SIG-M5 treated with dmso at 0.1 percent for 504 hours (cell line): Measurements from ENCODE around the gene DNAI4.
"Not testable (repeated sequence)": the region's sequence is repeated elsewhere in the genome, so short reads cannot be mapped to it uniquely, and the experiment has no call there.

Experiments used
- DNase-seq: peaks from one replicate; lab custom pipeline; 2025; ENCODE audit not compliant: unreplicated experiment; lab: John Stamatoyannopoulos, UW

Gene DNAI4

GRCh38 chr1:66929146-66929688, 4.6 kb upstream of the DNAI4 start:
- peak; percentile 27 for DNase-seq

- DNase-seq, result no peak
Measured at GRCh38 chr1:66927528-66927927, 2.9 kb upstream of the DNAI4 start.

DNA sequence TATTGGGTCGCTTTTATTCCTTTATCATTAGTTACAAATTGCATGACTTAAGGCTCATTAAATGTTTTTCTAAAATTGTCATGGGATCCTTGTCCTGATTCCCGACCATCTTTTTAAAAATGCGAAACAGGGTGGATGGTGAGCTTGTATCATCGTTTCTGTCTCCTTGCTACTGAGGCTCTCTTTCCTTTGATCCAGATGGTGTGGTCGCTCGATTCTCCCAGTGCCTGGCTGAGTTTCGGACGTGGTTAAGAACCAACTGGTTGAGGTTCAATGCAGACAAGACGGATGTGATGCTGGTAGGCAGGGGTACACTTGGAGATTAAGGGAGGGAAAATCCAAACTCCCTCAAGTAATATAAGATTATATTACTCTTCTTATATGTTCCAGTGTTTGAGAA, 1.3 kb upstream of the DNAI4 start:
- peak; percentile 2 for DNase-seq

DNA sequence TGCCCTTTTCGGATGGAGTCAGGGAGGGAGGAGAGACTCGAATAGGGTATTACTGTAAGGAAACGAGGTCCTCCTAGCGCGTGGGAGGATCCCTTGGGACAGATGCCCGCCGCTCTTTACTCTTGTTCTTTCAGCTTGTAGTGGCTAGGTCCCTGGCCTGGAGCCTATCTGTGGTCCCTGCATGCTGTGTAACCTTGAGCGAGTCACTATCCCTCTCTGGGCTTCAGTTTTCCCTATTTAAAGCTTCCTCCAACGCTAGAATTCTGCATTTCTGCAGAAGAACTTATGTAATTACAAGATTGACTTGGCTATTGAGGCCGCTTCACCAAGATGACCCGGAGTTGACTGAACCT, 878 bp upstream of the DNAI4 start:
- DNase-seq, result no peak

DNA sequence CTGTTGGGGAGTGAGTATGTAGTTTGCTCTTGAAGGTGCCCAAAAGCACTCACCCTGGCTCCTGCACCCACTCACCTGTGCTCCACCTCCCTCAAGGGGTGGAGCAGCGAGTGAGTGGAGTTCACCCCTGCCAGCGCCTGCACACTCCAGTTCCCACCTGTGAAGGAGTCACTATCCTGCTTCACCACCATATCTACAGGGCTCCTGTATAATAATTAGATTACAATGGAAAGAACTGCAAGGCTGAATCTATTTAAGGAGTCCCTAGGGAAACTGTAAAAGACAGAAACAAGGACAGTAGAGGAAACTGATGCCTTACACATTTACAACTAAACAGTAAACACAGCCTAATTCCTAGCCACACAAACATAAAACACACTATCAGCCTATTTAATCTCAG, 4.1 kb downstream of the DNAI4 start:
- no peak for DNase-seq

DNA sequence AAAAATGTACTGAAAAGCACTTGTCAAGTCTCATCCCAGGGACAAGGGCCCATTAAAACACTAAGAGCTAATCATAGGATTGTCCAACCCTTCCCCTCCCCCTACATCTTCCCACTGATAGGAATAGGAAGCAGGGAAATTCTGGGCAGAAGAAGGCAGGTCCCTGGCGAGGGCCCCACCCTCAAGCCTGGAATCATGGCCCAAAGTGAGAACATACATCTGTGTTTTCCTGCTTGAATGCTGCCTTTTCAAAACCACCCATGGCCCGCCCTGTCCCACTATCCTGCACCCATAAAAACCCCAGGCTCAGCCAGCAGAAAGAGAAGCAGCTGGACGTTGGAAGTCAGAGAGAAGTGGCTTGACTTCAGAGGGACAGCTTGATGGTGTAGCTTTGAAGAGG, 4.8 kb downstream of the DNAI4 start:
- DNase-seq, result no peak

GRCh38 chr1:66919063-66919462, 5.6 kb downstream of the DNAI4 start:
- no peak for DNase-seq

GRCh38 chr1:66917476-66917875, 7.2 kb downstream of the DNAI4 start:
- DNase-seq, result no peak

GRCh38 chr1:66916320-66916719, 8.3 kb downstream of the DNAI4 start:
- no peak for DNase-seq

GRCh38 chr1:66915203-66915602, 9.5 kb downstream of the DNAI4 start:
- DNase-seq, result not testable (repeated sequence)

DNA sequence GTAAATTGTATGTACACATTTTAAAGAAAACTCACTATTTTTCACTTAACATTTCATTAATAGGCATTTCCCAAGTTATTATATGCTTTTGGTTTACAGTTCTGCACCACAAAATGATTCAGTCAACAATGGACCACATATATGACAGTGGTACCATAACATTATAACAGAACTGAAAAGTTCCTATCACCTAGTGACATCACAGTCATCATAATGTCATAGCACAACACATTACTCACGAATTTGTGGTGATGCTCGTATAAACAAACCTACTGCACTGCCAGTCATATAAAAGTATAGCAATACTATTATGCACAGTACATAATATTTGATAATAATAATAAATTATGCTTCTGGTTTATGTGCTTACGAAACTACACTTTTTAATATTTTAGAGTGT, 30.9 kb downstream of the DNAI4 start:
- DNase-seq, result no peak

DNA sequence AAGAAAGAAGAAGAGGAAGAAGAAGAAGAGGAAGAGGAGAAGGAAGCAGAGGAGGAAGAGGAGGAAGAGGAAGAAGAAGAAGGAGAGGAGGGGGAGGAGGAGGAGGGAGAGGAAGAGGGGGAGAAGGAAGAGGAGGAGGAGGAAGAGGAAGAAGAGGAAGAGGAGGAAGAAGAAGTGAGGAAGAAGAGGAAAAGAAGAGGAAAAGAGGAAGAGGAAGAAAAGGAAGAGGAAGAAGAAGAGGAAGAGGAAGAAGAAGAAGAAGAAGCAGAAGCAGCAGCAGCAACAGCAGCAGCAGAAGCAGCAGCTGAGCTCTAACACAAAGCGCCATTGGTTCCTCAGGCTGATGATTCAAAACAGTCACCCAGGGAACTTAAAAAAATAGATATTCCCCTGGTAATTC, 34.0 kb downstream of the DNAI4 start:
- no peak for DNase-seq

GRCh38 chr1:66889030-66889429, 35.6 kb downstream of the DNAI4 start:
- no peak for DNase-seq

DNA sequence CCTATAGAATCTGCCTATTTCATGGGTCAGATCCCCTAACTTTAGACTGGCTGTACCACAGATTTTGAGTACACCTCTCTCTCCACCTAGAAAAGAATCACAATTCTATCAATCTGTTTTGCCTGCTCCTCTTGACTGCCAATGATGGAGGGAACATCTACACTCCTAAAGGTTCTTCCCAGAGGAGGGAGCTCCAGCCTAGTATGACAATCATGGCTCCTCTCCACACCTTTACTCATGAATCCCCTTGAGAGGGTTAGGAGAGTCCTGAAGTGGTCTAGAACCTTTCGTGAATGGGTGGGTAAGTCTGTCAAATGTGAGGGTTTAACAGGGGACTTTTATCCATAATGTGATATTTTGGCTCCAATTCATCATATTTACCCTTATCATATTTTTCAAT, 48.0 kb downstream of the DNAI4 start:
- no peak for DNase-seq

- DNase-seq, result no peak
Measured at GRCh38 chr1:66873111-66873510, 51.5 kb downstream of the DNAI4 start.

DNA sequence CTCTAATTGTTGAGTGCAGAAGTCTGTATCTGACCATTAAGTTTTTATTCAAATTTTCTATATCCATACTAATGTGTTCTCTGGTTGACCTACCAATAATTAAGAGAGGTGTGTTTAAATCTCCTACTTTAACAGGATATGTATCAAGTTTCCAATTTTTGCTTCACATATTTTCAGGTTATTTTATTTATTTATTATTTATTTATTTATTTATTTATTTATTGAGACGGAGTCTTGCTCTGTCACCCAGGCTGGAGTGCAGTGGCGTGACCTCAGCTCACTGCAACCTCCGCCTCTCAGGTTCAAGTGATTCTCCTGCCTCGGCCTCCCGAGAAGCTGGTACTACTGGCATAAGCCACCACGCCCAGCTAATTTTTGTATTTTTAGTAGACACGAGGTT, 52.6 kb downstream of the DNAI4 start:
- DNase-seq, result not testable (repeated sequence)

- DNase-seq, result no peak
Measured at GRCh38 chr1:66867501-66867900, 57.2 kb downstream of the DNAI4 start.

- no peak for DNase-seq
Measured at GRCh38 chr1:66860529-66860928, 64.1 kb downstream of the DNAI4 start.

GRCh38 chr1:66853379-66853778, 71.3 kb downstream of the DNAI4 start:
- no peak for DNase-seq

DNA sequence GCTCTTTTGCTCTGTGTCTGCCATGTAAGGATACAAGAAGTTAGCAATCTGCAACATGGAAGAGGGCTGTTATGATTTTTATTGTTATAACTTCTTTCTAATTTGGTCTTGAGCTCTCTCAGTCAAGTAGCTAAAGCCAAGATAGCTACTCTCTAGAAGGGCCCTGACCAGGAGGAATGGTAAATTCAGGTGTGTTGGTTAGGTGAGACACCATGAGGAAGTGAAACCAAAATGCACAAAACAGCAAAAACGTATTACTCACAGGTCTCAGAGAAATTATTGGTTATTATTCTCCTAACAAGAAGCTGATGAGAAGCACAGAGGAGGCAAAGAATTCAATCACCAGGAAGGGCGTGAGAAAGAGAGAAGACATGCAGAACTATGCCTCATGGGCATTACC, 71.8 kb downstream of the DNAI4 start:
- no peak for DNase-seq

GRCh38 chr1:66850989-66851388, 73.7 kb downstream of the DNAI4 start:
- DNase-seq, result no peak

DNA sequence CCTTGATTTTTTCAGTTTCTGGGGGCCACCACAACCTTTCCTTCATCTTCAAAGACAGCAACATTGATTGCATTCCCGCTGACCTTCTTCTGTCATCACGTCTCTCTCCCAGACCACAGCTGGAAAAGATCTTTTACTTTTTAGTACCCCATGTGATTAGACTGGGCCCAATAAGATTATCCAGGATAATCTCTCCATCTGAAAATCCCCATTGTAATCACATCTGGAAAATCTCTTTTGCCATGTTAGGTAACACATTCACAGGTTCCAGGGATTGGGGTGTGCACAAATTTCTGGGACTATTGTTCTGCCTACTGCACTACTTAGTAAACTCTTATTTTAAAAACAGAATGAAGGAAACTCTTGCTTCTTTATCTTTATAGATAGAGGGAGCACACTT, 76.5 kb downstream of the DNAI4 start:
- DNase-seq, result no peak

GRCh38 chr1:66840929-66841328, 83.7 kb downstream of the DNAI4 start:
- DNase-seq, result no peak

DNA sequence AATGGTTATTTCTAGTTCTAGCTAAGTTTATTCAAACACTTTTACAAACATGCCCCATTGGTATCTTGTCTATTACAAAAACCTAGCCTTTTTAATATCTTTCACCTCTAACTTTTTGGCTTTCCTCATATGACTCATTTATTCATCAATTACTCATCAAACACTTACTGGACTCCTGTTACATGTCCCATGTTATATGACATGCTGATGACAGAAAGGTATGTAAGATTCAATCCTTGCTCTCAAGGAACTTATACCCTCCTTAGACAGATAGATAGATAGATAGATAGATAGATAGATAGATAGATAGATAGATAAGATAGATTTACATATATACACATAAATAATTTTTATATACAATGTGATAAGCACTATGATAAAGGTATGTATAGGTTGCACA, 89.7 kb downstream of the DNAI4 start:
- no peak for DNase-seq
